ENCODE measurements around the gene NDE1. TPM values are rescaled to one million over a fixed set of nuclear protein-coding genes. Genes with fewer than 3 reads are reported as not detected.
A peak's percentile ranks its signal among the peaks of the same experiment; 100 is the strongest.

Gene NDE1
- total and polyA plus RNA-seq, 2 of the 4 experiments (the other 2 are of a cell fraction) = 22.7 to 29.2 TPM

GRCh38 chr16:15703029-15703736, 53.1 kb downstream of the NDE1 start:
- H2BK120ac ChIP-seq (ENCODE audit: low read depth, low read length) = no peak overlapping the region
- no peak overlapping the region for H2AFZ ChIP-seq (replicated peaks; ENCODE audit: low read length, poor library complexity)
- no peak overlapping the region for H3K4me2 ChIP-seq (ENCODE audit: low read depth, low read length)
- 0 out of 2 replicates have a peak overlapping the region, but pooled peaks have one; percentile 8 for H3K4ac ChIP-seq (ENCODE audit: low read depth, low read length)
- peaks cover 6% of the 10 kb centered on the region for H3K4me1 ChIP-seq (ENCODE audit: control insufficient read depth, insufficient read depth, low read length)
- H2BK15ac ChIP-seq (ENCODE audit: low read depth, low read length) = no peak overlapping the region
- no peaks in the 10 kb centered on the region for H3K27me3 ChIP-seq (ENCODE audit: control insufficient read depth, insufficient read depth, low read length)
- no peak overlapping the region for H4K8ac ChIP-seq (ENCODE audit: low read depth in 2 of 2, low read length in 2 of 2)
- no peak overlapping the region for H2AK5ac ChIP-seq (ENCODE audit: low read depth, low read length)
- dilution Hi-C loops (cut with HindIII; ENCODE audit: low sequenced_read_pairs, unreplicated experiment) (no loop called here), in situ Hi-C loops (cut with MboI; ENCODE audit: low sequenced_read_pairs) (no loop called here), intact Hi-C loops (cut with micrococcal nuclease) (loop anchor here (5.0 to 10.0 kb wide), 4 partner anchors 51 to 492 kb away; partner anchors contain the start of gene NDE1)
- 0 out of 2 replicates have a peak, but pooled peaks have one; percentile 22 for ATAC-seq (ENCODE audit: low read depth)
- WGBS, 2 experiments (ENCODE audit: extremely low coverage in 2 of 2, insufficient read length in 1 of 2) = no CpG with 5 or more reads among the region's 14 CpGs
- no peak overlapping the region for H2AK9ac ChIP-seq (replicated peaks; ENCODE audit: low read depth, low read length, poor library complexity)
- POLR2A ChIA-PET (ENCODE audit: unreplicated experiment) = no interaction called here
- H3K27ac ChIP-seq (ENCODE audit: insufficient read depth, low read length) = no peak overlapping the region
- peaks cover 4 to 23% of the 10 kb centered on the region in 2 experiments; a peak in 3 of 4 replicates for H3K79me1 ChIP-seq (ENCODE audit: low read depth in 1 of 2, low read length in 2 of 2)
- no TSS peak for BruUV-seq (replicated peaks)
- H3K4me3 ChIP-seq (ENCODE audit: insufficient read depth, low read depth, low read length) = no peak overlapping the region
- H2BK5ac ChIP-seq (ENCODE audit: low read depth, low read length, poor library complexity, severe bottlenecking) = no peak overlapping the region
- no peak for TF ChIP-seq RAD21 (IDR thresholded peaks at IDR 0.05; ENCODE audit: low read length)
- no peak overlapping the region for H3K23ac ChIP-seq (ENCODE audit: low read depth, low read length)
- no peak overlapping the region for H2BK20ac ChIP-seq (ENCODE audit: low read depth, low read length)
- DNase-seq = no peak
- H3K9me3 ChIP-seq (ENCODE audit: control insufficient read depth, insufficient read depth, low read length) = no peaks in the 10 kb centered on the region
- H3K18ac ChIP-seq (ENCODE audit: low read depth, low read length) = no peak overlapping the region
- no peak overlapping the region; the same call in 1 of the 2 replicates for H3K14ac ChIP-seq (replicated peaks; ENCODE audit: low read depth, low read length)
- H3K36me3 ChIP-seq (ENCODE audit: control insufficient read depth, insufficient read depth, low read length) = peaks cover 25% of the 10 kb centered on the region
- no peak overlapping the region for H3K9ac ChIP-seq (ENCODE audit: low read depth, low read length)
- CTCF ChIA-PET = no interaction called here
- no peaks in the 10 kb centered on the region; the same call in 1 of the 2 replicates for H4K20me1 ChIP-seq (ENCODE audit: insufficient read depth, low read length)
- no peak overlapping the region for H4K5ac ChIP-seq (ENCODE audit: low read depth, low read length)
- H3K56ac ChIP-seq (ENCODE audit: extremely low read depth, insufficient read depth, low read length) = no peak overlapping the region
- peaks cover 11% of the 10 kb centered on the region for H3K9me1 ChIP-seq (ENCODE audit: insufficient read depth, low read length)
- no peak overlapping the region for H4K91ac ChIP-seq (ENCODE audit: insufficient read depth, low read depth, low read length)

All from IMR-90 (cell line).